ENCODE results near the gene CEP63.

- TF ChIP-seq EP300 (IDR thresholded peaks at IDR 0.05): no peak
- no peak for TF ChIP-seq POLR2A (IDR thresholded peaks at IDR 0.05)
- no peak for TF ChIP-seq CTCF (IDR thresholded peaks at IDR 0.05)
Measured at GRCh38 chr3:134535186-134535970, 49.5 kb downstream of the CEP63 start.
